ENCODE measurements around the gene ATAD5.

The ATAD5 gene

DNA sequence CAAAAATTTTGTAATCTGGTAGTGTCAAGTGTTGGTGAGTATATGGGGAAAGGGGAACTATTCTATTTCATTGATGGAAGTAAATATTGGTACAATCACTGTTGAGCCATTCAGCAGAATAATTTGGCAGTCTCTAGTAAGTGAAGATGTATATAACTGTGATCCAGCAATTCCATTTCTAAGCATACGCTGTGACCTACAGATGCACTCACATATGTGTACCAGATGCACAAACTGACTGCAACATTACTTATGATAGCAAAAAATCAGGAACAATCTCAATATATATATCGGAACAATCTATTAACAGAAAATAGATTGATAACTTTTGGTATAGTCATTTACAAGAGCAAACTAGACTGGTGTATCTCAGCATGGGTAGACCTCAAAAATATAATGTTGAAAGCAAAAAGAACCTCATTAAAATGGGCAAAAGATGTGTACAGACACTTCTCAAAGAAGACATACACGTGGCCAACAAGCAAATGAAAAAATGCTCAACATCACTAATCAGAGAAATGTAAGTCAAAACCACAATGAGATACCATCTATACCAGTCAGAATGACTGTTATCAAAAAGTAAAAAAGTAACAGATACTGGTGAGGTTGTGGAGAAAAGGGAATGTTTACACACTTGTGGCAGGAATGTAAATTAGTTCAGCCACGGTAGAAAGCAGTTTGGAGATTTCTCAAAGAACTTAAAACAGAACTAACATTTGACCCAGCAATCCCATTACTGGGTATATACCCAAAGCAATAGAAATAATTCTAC is 110.7 kb downstream of the ATAD5 start:
- in situ Hi-C loops (cut with MboI; ENCODE audit: low sequenced_read_pairs, unreplicated experiment) = no loop called here
- DNase-seq (ENCODE audit: low spot score) = no peak

More for the DNA sequence above, 110.7 kb downstream of the ATAD5 start:
- TF ChIP-seq, protein P1, sequence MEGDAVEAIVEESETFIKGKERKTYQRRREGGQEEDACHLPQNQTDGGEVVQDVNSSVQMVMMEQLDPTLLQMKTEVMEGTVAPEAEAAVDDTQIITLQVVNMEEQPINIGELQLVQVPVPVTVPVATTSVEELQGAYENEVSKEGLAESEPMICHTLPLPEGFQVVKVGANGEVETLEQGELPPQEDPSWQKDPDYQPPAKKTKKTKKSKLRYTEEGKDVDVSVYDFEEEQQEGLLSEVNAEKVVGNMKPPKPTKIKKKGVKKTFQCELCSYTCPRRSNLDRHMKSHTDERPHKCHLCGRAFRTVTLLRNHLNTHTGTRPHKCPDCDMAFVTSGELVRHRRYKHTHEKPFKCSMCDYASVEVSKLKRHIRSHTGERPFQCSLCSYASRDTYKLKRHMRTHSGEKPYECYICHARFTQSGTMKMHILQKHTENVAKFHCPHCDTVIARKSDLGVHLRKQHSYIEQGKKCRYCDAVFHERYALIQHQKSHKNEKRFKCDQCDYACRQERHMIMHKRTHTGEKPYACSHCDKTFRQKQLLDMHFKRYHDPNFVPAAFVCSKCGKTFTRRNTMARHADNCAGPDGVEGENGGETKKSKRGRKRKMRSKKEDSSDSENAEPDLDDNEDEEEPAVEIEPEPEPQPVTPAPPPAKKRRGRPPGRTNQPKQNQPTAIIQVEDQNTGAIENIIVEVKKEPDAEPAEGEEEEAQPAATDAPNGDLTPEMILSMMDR (IDR thresholded peaks at IDR 0.05; ENCODE audit: borderline replicate concordance, control extremely low read depth, extremely low read depth, insufficient read depth, missing control alignments) = no peak

Measured in GM13976 (cell line).